GM12865 (cell line): ENCODE results near the gene USP33.
"Not testable (repeated sequence)": the region's sequence is repeated elsewhere in the genome, so short reads cannot be mapped to it uniquely, and the experiment has no call there.

Source experiments
- DNase-seq: peaks from one replicate; pipeline ENCODE4 v3.0.0; 2010; ENCODE audit warnings: low read depth
- H3K4me3 ChIP-seq: 2 replicates; pipeline ENCODE4 v1.5.1; 2011; ENCODE audit warnings: mild to moderate bottlenecking, low read depth, low read length, control low read depth
- TF ChIP-seq, protein P1 (sequence below): IDR thresholded peaks from 2 replicates; pipeline ENCODE4 v1.5.1; 2011; ENCODE audit warnings: low read length, control low read depth, low read depth, inconsistent platforms; ENCODE audit not compliant: insufficient read depth; ENCODE audit errors: missing control alignments

Gene USP33

GRCh38 chr1:77658271-77658670 lies 101.4 kb downstream of the USP33 start:
- no peak for DNase-seq
- no peak overlapping the region for H3K4me3 ChIP-seq
- TF ChIP-seq, protein P1, sequence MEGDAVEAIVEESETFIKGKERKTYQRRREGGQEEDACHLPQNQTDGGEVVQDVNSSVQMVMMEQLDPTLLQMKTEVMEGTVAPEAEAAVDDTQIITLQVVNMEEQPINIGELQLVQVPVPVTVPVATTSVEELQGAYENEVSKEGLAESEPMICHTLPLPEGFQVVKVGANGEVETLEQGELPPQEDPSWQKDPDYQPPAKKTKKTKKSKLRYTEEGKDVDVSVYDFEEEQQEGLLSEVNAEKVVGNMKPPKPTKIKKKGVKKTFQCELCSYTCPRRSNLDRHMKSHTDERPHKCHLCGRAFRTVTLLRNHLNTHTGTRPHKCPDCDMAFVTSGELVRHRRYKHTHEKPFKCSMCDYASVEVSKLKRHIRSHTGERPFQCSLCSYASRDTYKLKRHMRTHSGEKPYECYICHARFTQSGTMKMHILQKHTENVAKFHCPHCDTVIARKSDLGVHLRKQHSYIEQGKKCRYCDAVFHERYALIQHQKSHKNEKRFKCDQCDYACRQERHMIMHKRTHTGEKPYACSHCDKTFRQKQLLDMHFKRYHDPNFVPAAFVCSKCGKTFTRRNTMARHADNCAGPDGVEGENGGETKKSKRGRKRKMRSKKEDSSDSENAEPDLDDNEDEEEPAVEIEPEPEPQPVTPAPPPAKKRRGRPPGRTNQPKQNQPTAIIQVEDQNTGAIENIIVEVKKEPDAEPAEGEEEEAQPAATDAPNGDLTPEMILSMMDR: no peak

DNA sequence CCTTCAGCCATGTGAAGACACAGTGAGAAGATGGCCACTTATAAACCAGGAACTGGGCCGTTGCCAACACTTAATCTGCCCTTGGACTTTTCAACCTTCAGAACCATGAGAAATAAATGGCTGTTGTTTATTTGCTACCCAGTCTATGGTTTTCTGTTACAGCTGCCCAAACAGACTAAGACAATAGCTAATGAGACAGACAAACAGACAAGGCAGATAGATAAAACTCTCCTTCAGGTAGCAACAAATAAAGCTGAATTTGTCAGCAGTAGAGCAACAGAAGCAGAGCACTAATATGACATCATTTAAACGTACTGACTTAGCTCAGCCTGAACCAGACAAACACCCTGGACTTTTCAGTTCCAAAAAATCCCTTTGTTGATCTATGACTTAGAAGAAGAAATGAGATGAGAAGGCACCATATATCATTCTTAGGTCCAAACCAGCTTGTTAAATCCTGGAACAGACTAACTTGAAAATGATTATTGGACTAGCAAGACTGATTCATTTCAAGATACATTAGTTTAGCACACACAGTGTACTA lies 104.1 kb downstream of the USP33 start:
- H3K4me3 ChIP-seq: no peak overlapping the region
- TF ChIP-seq, protein P1: no peak
- peak; percentile 13 for DNase-seq

DNA sequence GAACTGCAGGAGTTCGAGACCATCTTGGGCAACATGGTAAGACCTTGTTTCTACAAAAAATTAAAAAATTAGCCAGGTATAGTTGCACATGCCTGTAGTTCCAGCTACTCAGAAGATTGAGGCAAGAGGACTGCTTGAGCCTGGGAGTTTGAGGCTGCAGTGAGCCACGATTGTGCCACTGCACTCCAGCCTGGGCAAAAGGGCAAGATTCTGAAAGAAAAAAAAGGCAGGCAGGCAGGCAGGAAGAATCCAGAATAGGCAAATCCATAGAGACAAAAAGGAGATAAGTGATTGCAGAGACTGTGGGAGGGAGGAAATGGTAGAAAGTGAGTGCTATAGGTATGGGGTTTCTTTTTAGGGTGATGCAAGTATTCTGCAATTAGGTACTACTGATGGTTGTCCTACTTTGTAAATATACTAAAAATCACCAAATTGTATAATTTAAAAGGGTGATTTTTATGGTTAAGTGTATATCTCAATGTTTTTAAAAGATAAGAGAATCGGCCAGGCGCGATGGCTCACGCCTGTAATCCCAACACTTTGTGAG lies 106.6 kb downstream of the USP33 start:
- no peak overlapping the region for H3K4me3 ChIP-seq

DNA sequence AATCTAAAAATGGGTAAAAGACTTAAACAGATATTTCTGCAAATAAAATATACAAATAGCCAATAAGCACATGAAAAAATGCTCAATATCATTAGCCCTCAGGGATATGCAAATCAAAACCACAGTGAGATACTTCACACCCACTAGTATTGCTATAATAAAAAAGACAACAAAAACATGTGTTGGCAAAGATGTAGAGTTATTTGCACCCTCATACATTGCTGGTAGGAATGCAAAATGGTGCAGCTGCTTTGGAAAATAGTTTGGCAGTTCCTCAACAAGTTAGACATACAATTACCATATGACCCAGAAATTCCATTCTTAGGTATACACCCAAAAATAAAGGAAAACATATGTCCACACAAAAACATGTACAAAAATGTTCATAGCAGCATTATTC lies 107.4 kb downstream of the USP33 start:
- H3K4me3 ChIP-seq: no peak overlapping the region
- TF ChIP-seq, protein P1: no peak

More for the DNA sequence above, 106.6 kb downstream of the USP33 start:
- TF ChIP-seq, protein P1: no peak
- no peak for DNase-seq

DNA sequence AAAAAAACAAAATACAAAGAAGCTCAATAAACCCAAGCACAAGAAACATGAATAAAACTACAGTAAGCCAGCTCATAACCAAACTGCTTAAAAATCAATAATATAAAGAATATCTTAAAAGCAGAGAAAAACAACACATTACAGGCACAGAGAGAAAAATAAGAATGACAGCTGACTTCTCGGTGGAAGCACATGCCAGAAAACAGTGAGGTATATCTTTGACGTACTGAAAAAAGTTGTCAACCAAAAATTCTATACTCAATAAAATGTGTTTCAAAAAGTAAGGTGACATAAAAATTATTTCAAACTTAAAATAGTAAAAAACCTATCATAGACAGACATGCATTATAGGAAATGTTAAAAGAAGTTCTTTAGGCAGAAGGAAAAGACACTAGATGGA lies 110.5 kb downstream of the USP33 start:
- no peak overlapping the region for H3K4me3 ChIP-seq
- no peak for DNase-seq
- TF ChIP-seq, protein P1: no peak

More for the DNA sequence above, 107.4 kb downstream of the USP33 start:
- no peak for DNase-seq

GRCh38 chr1:77646224-77646623 lies 113.4 kb downstream of the USP33 start:
- not testable (repeated sequence) for H3K4me3 ChIP-seq, DNase-seq
